ENCODE measurements around the gene DRD4.
"Not testable (repeated sequence)": the region's sequence is repeated elsewhere in the genome, so short reads cannot be mapped to it uniquely, and the experiment has no call there.

Gene DRD4

GRCh38 chr11:645536-645935 lies 8.5 kb downstream of the DRD4 start:
- no peak for DNase-seq (ENCODE audit: low spot score)

DNA sequence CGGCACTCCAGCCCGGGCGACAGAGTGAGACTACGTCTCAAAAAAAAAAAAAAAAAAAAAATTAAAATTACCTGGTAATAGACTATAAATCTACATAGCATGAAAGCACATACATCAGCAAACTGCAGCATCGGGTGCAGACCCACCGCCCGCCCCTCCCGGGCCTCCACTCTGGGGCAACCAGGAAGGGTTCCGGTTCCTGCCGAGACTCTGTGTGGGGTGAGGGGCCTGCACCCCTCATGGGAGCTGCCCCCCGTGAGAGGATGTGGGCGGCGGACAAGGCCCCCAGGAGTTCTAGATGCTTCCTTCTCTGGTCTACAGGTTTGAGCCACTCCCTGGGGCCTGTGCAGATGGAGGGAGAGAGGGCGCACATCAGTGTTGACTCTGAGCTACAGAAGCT lies 9.1 kb downstream of the DRD4 start:
- DNase-seq (ENCODE audit: low spot score), result no peak

- not testable (repeated sequence) for DNase-seq (ENCODE audit: low spot score)
Observed at GRCh38 chr11:647672-648158, 10.6 kb downstream of the DRD4 start.

GRCh38 chr11:650482-650881 lies 13.4 kb downstream of the DRD4 start:
- no peak for DNase-seq (ENCODE audit: low spot score)

GRCh38 chr11:653136-653535 lies 16.1 kb downstream of the DRD4 start:
- DNase-seq (ENCODE audit: low spot score), result not testable (repeated sequence)

- no peak for DNase-seq (ENCODE audit: low spot score)
Observed at GRCh38 chr11:653837-654236, 16.8 kb downstream of the DRD4 start.

DNA sequence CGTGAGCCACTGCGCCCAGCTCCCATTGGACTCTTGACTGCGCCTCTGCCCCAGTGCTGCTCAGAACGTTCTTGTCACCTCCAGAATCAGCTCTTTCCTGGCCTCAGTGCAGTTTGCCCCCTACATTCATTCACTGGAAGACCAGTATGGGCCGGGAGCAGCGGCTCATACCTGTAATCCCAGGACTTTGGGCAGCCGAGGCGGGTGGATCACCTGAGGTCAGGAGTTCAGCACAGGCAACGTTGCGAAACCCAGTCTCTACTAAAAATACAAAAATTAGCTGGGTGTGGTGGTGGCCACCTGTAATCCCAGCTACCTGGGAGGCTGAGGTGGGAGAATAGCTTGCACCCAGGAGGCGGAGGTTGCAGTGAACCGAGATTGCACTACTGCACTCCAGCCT lies 17.4 kb downstream of the DRD4 start:
- not testable (repeated sequence) for DNase-seq (ENCODE audit: low spot score)

- no peak for DNase-seq (ENCODE audit: low spot score)
Observed at GRCh38 chr11:655036-655726, 18.1 kb downstream of the DRD4 start.

GRCh38 chr11:656426-656825 lies 19.4 kb downstream of the DRD4 start:
- DNase-seq (ENCODE audit: low spot score), result no peak

DNA sequence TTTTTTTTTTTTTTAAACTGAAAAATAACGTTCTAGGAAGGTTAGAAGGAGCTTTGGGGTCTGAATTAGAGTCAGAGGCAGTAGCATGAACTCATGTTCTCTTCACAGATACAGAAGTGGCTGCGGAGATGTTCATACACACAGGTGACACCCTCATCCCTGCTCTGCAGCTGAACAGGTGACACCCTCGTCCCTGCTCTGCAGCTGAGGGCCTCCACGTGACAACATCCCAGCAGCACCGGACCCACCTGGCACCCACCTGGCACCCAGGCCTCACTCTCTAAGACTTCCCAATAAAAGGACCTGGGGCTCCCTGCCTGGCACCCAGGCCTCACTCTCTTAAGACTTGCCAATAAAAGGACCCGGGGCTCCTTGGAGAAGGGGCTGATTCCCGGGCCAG lies 19.8 kb downstream of the DRD4 start:
- no peak for DNase-seq (ENCODE audit: low spot score)

GRCh38 chr11:657691-658126 lies 20.6 kb downstream of the DRD4 start:
- no peak for DNase-seq (ENCODE audit: low spot score)

- DNase-seq (ENCODE audit: low spot score), result no peak
Observed at GRCh38 chr11:659532-660085, 22.5 kb downstream of the DRD4 start.

DNA sequence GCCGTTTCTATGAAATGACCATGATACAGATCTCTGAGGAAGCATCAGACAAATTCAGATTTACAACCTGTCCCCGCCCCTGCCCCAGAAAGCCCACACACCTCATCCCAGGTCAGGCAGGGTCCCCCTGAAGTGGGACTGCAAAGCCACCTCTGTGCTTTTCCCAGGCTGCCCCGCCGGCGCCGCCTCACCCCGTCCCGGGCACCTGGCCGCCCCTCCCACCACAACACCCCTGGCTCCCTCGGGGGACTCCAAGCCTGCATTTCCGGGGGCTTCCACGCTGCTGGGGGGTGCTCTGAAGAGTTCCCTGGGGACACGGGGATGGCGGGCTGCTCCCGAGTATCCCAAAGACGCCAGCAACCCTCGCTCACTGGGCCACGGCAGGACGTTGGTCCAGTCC lies 23.2 kb downstream of the DRD4 start:
- no peak for DNase-seq (ENCODE audit: low spot score)

- no peak for DNase-seq (ENCODE audit: low spot score)
Observed at GRCh38 chr11:660681-661444, 23.8 kb downstream of the DRD4 start.

- peak; percentile 92 for DNase-seq (ENCODE audit: low spot score)
Observed at GRCh38 chr11:662689-663274, 25.7 kb downstream of the DRD4 start.

GRCh38 chr11:665062-665703 lies 28.1 kb downstream of the DRD4 start:
- no peak for DNase-seq (ENCODE audit: low spot score)

DNA sequence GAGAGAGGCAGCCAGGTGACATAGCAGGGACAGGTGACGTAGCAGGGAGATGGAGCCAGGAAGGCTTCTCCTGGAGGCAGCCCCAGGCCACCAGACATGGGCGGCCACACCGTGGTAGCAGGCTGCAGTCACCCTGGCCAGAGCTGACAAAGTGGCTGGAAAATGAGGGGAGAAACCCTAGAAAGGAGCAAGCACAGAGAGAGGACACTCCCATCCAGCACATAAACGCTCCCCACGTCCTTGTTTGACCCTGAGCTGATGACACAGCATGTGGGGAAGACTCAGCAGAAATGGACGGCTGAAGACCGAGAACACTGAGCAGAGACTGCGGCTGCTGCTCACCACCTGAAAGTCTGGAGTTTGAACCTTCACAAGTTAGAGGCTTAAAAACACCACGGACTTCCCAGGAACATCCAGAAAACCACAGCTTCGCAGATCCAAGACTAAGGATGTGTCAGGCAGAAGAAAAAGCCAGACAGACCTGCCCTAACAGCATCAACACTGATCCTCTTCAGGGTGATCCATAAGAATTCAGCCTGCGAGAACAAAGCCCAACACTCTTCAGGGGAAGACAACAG lies 28.7 kb downstream of the DRD4 start:
- peak; percentile 54 for DNase-seq (ENCODE audit: low spot score)

DNA sequence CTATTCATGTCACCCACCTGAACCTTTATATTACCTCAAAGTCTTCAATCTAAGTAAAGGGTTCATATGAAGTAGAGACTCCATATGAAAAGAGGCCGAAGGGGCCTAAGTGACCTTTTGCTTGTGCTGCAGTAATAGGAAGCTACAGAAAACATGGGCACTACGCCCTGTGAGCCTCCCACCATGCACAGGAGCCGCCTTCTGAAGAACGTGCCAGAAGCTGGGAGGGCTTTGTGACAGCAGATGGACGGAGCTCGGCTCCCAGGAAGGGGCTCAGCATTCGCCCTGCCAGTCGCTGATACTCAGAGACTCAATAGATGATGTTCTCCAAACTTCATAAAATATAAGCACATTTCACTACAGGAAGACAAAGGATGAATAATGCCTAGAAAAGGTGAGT lies 36.8 kb downstream of the DRD4 start:
- no peak for DNase-seq (ENCODE audit: low spot score)

GRCh38 chr11:674406-674805 lies 37.3 kb downstream of the DRD4 start:
- no peak for DNase-seq (ENCODE audit: low spot score)

- no peak for DNase-seq (ENCODE audit: low spot score)
Observed at GRCh38 chr11:678297-678696, 41.2 kb downstream of the DRD4 start.

GRCh38 chr11:679271-680207 lies 42.5 kb downstream of the DRD4 start:
- no peak for DNase-seq (ENCODE audit: low spot score)
